A549 treated with dexamethasone at 1 μM for 4 hours (cell line): ENCODE data around the gene FAM72C. TPM values are rescaled to one million over a fixed set of nuclear protein-coding genes. Genes with fewer than 3 reads are reported as not detected.

ENCODE experiments used
- total RNA-seq: library from RNA; stranded (reverse); fragments of 200-300 nt; extraction: Qiagen RNA extraction; gene quantifications from 5 replicates; pipeline ENCODE4 v1.2.3, GENCODE V29; 2022

The FAM72C gene
- total RNA-seq, result 4.6 to 6.2 TPM (median 5.7 TPM) in 5 replicates

DNA sequence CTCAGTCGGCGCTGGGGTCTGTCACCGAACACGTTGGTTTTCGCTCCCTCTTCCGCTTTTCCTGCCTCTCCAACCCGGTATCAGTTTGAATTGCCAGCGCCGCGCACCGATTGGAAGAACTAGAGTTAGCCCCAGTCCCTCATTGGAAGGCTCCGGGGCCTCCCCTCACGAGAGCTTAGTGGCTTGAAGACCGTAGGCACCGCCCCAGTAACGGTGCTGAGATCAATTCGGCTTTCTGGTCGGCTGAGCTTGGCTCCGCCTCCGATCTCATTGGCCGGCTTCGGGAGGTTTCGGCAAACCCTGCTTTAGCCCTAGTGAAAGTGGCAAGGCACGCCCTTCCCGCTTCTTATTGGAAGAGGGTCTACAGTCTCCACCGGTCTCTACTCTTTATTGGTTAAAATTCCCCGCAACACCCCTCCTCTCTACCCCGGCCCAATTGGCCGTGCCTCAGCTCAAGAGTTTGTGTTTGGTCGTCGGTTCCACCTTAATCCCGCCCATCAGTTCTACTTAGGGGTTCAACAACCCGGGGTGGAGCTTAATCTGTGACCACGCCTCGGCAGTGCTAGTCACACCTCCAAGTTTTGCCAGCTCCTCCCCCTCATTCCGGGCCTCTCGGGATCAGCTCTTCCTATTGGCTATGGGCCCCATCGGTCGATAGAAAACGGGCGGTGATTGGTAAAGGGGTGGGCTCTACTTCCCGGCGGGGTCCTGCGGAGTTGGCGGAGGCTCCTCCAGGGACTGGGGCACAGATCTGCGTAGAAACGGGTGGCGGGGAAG lies at the start of gene FAM72C:
TSS of gene FAM72C (minus strand) at position 63 of the 777 bp plus-strand sequence. CDS start 845 bp downstream, outside the sequence.

